Liver (tissue), 9 donors: ENCODE results near the gene TACC3. TPM values are rescaled to one million over a fixed set of nuclear protein-coding genes. Genes with fewer than 3 reads are reported as not detected.

Source experiments
- DNase-seq: peaks from one replicate; pipeline ENCODE4 v3.0.0-alpha.2; 2017; ENCODE audit warnings: low spot score
- H3K27ac ChIP-seq, 2 donors: one replicate each; pipeline ENCODE4 v1.7.0; 2013; ENCODE audit warnings: inconsistent platforms in 2 of 2, low read length in 2 of 2, control low read depth in 1 of 2, low read depth in 1 of 2, mild to moderate bottlenecking in 1 of 2
- H3K27me3 ChIP-seq, 4 donors: one replicate each; pipeline versions ENCODE4 v1.6.1 to v1.7.0; 2013; ENCODE audit warnings: low read length in 3 of 4, inconsistent platforms in 1 of 4, mild to moderate bottlenecking in 1 of 4, moderate library complexity in 1 of 4; ENCODE audit not compliant: control insufficient read depth in 4 of 4, insufficient read depth in 4 of 4
- H3K36me3 ChIP-seq, 4 donors: one replicate each; pipeline versions ENCODE4 v1.6.1 to v1.7.0; 2013; ENCODE audit warnings: low read length in 3 of 4, mild to moderate bottlenecking in 3 of 4, low read depth in 1 of 4, moderate library complexity in 1 of 4; ENCODE audit not compliant: control insufficient read depth in 4 of 4, insufficient read depth in 3 of 4
- H3K4me1 ChIP-seq, 4 donors: one replicate each; pipeline versions ENCODE4 v1.6.1 to v1.7.0; 2013; ENCODE audit warnings: low read length in 3 of 4, mild to moderate bottlenecking in 3 of 4, moderate library complexity in 1 of 4; ENCODE audit not compliant: control insufficient read depth in 4 of 4, insufficient read depth in 4 of 4
- H3K4me3 ChIP-seq, 3 donors: one replicate each; pipeline versions ENCODE4 v1.6.1 to v1.7.0; 2013; ENCODE audit warnings: low read length in 3 of 3, control low read depth in 1 of 3, low read depth in 1 of 3, mild to moderate bottlenecking in 1 of 3
- H3K9ac ChIP-seq, 2 donors: one replicate each; pipeline ENCODE4 v1.7.0; 2013; ENCODE audit warnings: low read length in 2 of 2, mild to moderate bottlenecking in 2 of 2, moderate library complexity in 2 of 2, control low read depth in 1 of 2, low read depth in 1 of 2
- H3K9me3 ChIP-seq, 4 donors: one replicate each; pipeline versions ENCODE4 v1.6.1 to v1.7.0; 2013; ENCODE audit warnings: low read length in 3 of 4; ENCODE audit not compliant: control insufficient read depth in 4 of 4
- EGR1 ChIP-seq, 2 donors: IDR thresholded peaks; 2 replicates each; pipeline ENCODE4 v1.6.1; 2016 to 2018; ENCODE audit warnings: antibody characterized with exemption in 2 of 2, low read depth in 2 of 2
- FOXA1 ChIP-seq: IDR thresholded peaks from 2 replicates; pipeline ENCODE4 v1.6.1; 2016; ENCODE audit warnings: antibody characterized with exemption
- FOXA2 ChIP-seq: IDR thresholded peaks from 2 replicates; pipeline ENCODE4 v1.6.1; 2016; ENCODE audit warnings: antibody characterized with exemption
- GABPA ChIP-seq, 2 donors: IDR thresholded peaks in 1 of 2; conservative IDR thresholded peaks in 1 of 2; 2 replicates each; pipeline ENCODE4 v1.6.1; 2016; ENCODE audit warnings: antibody characterized with exemption in 2 of 2, mild to moderate bottlenecking in 1 of 2, moderate library complexity in 1 of 2
- HNF4A ChIP-seq, 2 donors: conservative IDR thresholded peaks; 2 replicates each; pipeline ENCODE4 v1.6.1; 2016; ENCODE audit warnings: antibody characterized with exemption in 2 of 2, mild to moderate bottlenecking in 2 of 2
- HNF4G ChIP-seq: IDR thresholded peaks from 2 replicates; pipeline ENCODE4 v1.6.1; 2016; ENCODE audit warnings: antibody characterized with exemption
- JUND ChIP-seq, 2 donors: IDR thresholded peaks; 2 replicates each; pipeline ENCODE4 v1.6.1; 2016; ENCODE audit warnings: antibody characterized with exemption in 2 of 2
- NR2F2 ChIP-seq: IDR thresholded peaks from 2 replicates; pipeline ENCODE4 v1.6.1; 2016; ENCODE audit warnings: antibody characterized with exemption
- RXRA ChIP-seq, 2 donors: IDR thresholded peaks; 2 replicates each; pipeline ENCODE4 v1.6.1; 2017 to 2018; ENCODE audit warnings: antibody characterized with exemption in 2 of 2, mild to moderate bottlenecking in 1 of 2
- SP1 ChIP-seq: IDR thresholded peaks from 2 replicates; pipeline ENCODE4 v1.6.1; 2018; ENCODE audit warnings: antibody characterized with exemption, mild to moderate bottlenecking
- TAF1 ChIP-seq: conservative IDR thresholded peaks from 2 replicates; pipeline ENCODE4 v1.6.1; 2016; ENCODE audit warnings: antibody characterized with exemption, mild to moderate bottlenecking
- ZBTB33 ChIP-seq: IDR thresholded peaks from 2 replicates; pipeline ENCODE4 v1.6.1; 2016; ENCODE audit warnings: antibody characterized with exemption
- WGBS: extraction: QIAGEN DNeasy Blood & Tissue Kit; methylation state at CpG from one replicate; pipeline ENCODE4 v1.1.7; 2013; 5-methylcytosine and 5-hydroxymethylcytosine counted together
- polyA plus RNA-seq, 2 donors: library from polyadenylated mRNA; stranded (reverse) in 1 of 2; unstranded in 1 of 2; fragments of 200-250 nt in 1 of 2; fragments of >200 nt in 1 of 2; fragmentation: Nextera tagmentation in 1 of 2; extraction: Ambion mirVana in 1 of 2; gene quantifications; one replicate each; pipeline versions ENCODE4 v1.2.1 to v1.2.3, GENCODE V29; 2013 to 2015
- total RNA-seq, 2 donors: library from RNA; depleted of rRNA; stranded (reverse); fragments of >200 nt; gene quantifications; one replicate each; pipeline ENCODE4 v1.2.3, GENCODE V29; 2014
- TF ChIP-seq, protein P1 (sequence below): fragments of 150-350 bp; IDR thresholded peaks from 2 replicates; pipeline ENCODE4 v1.5.1; 2017; ENCODE audit warnings: improper control_type of control experiment, low read depth, low read length; ENCODE audit not compliant: missing input control
- TF ChIP-seq, protein P2 (sequence below): IDR thresholded peaks from 2 replicates; pipeline ENCODE4 v1.6.1; 2016; ENCODE audit warnings: antibody characterized with exemption
- TF ChIP-seq, protein P3 (sequence below): IDR thresholded peaks from 2 replicates; pipeline ENCODE4 v1.6.1; 2016; ENCODE audit warnings: antibody characterized with exemption
- TF ChIP-seq, protein P4 (sequence below): IDR thresholded peaks from 2 replicates; pipeline ENCODE4 v1.6.1; 2016; ENCODE audit warnings: antibody characterized with exemption, mild to moderate bottlenecking
- donor health status: healthy.
- donor health status: healthy.
- donor health status: healthy.
- donor health status: healthy.
- donor health status: healthy.

Gene TACC3
- total and polyA plus RNA-seq, 4 donors = 1.4 to 38.9 (median 5.5) TPM

- whole genome bisulfite sequencing = 68% methylated on average over 18 of the region's 18 CpGs
- H3K9me3 ChIP-seq = no peaks in the 10 kb centered on the region
- H3K4me3 ChIP-seq = no peak overlapping the region
- H3K36me3 ChIP-seq = no peaks in the 10 kb centered on the region
- no peaks in the 10 kb centered on the region for H3K27me3 ChIP-seq
- H3K4me1 ChIP-seq = peaks cover 17 to 49% (median 29%) of the 10 kb centered on the region in 4 donors
- DNase-seq = no peak
- no peak overlapping the region for H3K9ac ChIP-seq
- TF ChIP-seq JUND (IDR thresholded peaks at IDR 0.05) = no peak
- TF ChIP-seq FOXA2 = no peak
- TF ChIP-seq, protein P1, sequence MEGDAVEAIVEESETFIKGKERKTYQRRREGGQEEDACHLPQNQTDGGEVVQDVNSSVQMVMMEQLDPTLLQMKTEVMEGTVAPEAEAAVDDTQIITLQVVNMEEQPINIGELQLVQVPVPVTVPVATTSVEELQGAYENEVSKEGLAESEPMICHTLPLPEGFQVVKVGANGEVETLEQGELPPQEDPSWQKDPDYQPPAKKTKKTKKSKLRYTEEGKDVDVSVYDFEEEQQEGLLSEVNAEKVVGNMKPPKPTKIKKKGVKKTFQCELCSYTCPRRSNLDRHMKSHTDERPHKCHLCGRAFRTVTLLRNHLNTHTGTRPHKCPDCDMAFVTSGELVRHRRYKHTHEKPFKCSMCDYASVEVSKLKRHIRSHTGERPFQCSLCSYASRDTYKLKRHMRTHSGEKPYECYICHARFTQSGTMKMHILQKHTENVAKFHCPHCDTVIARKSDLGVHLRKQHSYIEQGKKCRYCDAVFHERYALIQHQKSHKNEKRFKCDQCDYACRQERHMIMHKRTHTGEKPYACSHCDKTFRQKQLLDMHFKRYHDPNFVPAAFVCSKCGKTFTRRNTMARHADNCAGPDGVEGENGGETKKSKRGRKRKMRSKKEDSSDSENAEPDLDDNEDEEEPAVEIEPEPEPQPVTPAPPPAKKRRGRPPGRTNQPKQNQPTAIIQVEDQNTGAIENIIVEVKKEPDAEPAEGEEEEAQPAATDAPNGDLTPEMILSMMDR = no peak
- no peak for TF ChIP-seq GABPA (IDR thresholded peaks at IDR 0.05 in 1 of 2, conservative IDR thresholded peaks at IDR 0.05 in 1 of 2)
- TF ChIP-seq, protein P2, sequence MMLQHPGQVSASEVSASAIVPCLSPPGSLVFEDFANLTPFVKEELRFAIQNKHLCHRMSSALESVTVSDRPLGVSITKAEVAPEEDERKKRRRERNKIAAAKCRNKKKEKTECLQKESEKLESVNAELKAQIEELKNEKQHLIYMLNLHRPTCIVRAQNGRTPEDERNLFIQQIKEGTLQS = no peak
- peak overlapping the region; percentile 40 to 55 for H3K27ac ChIP-seq
These were observed 1.3 kb downstream of the TACC3 start for GRCh38 chr4:1722551-1723118.

GRCh38 chr4:1723131-1723801 is 1.9 kb downstream of the TACC3 start:
- H3K4me1 ChIP-seq = peaks cover 12 to 42% (median 24%) of the 10 kb centered on the region in 4 donors
- H3K9ac ChIP-seq = no peak overlapping the region
- TF ChIP-seq SP1 (no peak), RXRA (IDR thresholded peaks at IDR 0.05) (no peak), TAF1 (no peak), GABPA (IDR thresholded peaks at IDR 0.05 in 1 of 2, conservative IDR thresholded peaks at IDR 0.05 in 1 of 2) (no peak), ZBTB33 (no peak), NR2F2 (no peak)
- TF ChIP-seq, protein P2 = no peak
- no peak for DNase-seq
- peak overlapping the region; percentile 40 to 55 for H3K27ac ChIP-seq
- no peaks in the 10 kb centered on the region for H3K9me3 ChIP-seq
- 76% methylated on average over 12 of the region's 12 CpGs for WGBS
- no peaks in the 10 kb centered on the region for H3K27me3 ChIP-seq
- no peak overlapping the region for H3K4me3 ChIP-seq
- no peaks in the 10 kb centered on the region for H3K36me3 ChIP-seq

- no peak overlapping the region for H3K9ac ChIP-seq
- DNase-seq = no peak
- H3K27me3 ChIP-seq = no peaks in the 10 kb centered on the region
- H3K4me1 ChIP-seq = peaks cover 4 to 24% (median 5%) of the 10 kb centered on the region in 4 donors
- H3K36me3 ChIP-seq = no peaks in the 10 kb centered on the region
- 91% methylated on average over 10 of the region's 10 CpGs for WGBS
- no peak overlapping the region for H3K4me3 ChIP-seq
- no peak overlapping the region for H3K27ac ChIP-seq
- no peaks in the 10 kb centered on the region for H3K9me3 ChIP-seq
- TF ChIP-seq HNF4A (conservative IDR thresholded peaks at IDR 0.05) (no peak), HNF4G (no peak), SP1 (no peak), FOXA1 (no peak), FOXA2 (no peak), GABPA (IDR thresholded peaks at IDR 0.05 in 1 of 2, conservative IDR thresholded peaks at IDR 0.05 in 1 of 2) (no peak), EGR1 (IDR thresholded peaks at IDR 0.05; ENCODE audit: low read depth in 2 of 2) (no peak)
- TF ChIP-seq, protein P3, sequence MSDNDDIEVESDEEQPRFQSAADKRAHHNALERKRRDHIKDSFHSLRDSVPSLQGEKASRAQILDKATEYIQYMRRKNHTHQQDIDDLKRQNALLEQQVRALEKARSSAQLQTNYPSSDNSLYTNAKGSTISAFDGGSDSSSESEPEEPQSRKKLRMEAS = no peak
- TF ChIP-seq, protein P4, sequence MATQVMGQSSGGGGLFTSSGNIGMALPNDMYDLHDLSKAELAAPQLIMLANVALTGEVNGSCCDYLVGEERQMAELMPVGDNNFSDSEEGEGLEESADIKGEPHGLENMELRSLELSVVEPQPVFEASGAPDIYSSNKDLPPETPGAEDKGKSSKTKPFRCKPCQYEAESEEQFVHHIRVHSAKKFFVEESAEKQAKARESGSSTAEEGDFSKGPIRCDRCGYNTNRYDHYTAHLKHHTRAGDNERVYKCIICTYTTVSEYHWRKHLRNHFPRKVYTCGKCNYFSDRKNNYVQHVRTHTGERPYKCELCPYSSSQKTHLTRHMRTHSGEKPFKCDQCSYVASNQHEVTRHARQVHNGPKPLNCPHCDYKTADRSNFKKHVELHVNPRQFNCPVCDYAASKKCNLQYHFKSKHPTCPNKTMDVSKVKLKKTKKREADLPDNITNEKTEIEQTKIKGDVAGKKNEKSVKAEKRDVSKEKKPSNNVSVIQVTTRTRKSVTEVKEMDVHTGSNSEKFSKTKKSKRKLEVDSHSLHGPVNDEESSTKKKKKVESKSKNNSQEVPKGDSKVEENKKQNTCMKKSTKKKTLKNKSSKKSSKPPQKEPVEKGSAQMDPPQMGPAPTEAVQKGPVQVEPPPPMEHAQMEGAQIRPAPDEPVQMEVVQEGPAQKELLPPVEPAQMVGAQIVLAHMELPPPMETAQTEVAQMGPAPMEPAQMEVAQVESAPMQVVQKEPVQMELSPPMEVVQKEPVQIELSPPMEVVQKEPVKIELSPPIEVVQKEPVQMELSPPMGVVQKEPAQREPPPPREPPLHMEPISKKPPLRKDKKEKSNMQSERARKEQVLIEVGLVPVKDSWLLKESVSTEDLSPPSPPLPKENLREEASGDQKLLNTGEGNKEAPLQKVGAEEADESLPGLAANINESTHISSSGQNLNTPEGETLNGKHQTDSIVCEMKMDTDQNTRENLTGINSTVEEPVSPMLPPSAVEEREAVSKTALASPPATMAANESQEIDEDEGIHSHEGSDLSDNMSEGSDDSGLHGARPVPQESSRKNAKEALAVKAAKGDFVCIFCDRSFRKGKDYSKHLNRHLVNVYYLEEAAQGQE = no peak
- TF ChIP-seq, protein P1 = no peak
These were observed 4.2 kb downstream of the TACC3 start for GRCh38 chr4:1725521-1725920.
